K562 (cell line): ENCODE results near the gene CCAR1. TPM values are rescaled to one million over a fixed set of nuclear protein-coding genes. Genes with fewer than 3 reads are reported as not detected.
A peak's percentile ranks its signal among the peaks of the same experiment; 100 is the strongest.

Experiments used
- ATAC-seq: fragments of 200-7000 bp; cut with Tn5 transposase; 3 replicates; pipeline ENCODE4 v1.9.1; 2020; ENCODE audit warnings: moderate library complexity
- BruUV-seq: library from RNA; stranded (reverse); fragments of 400-500 nt; replicated peaks from 2 replicates; lab custom pipeline; 2021; lab: Mats Ljungman, UMichigan
- CTCF ChIA-PET: fragments of 300-600 bp; formaldehyde crosslinking; extraction: SDS; loops from one replicate; lab custom pipeline; 2021; ENCODE audit warnings: low intra/inter-chr PET ratio; lab: Yijun Ruan, JAX
- POLR2A ChIA-PET: fragments of 300-600, 350-650 bp; sonication (Branson Sonifier 250); formaldehyde crosslinking; extraction: SDS; loops from one replicate; lab custom pipeline; 2021; ENCODE audit warnings: antibody characterized with exemption, inconsistent platforms; lab: Yijun Ruan, JAX
- DNase-seq, 4 experiments: peaks; one replicate each; pipeline versions ENCODE4 v3.0.0 to v3.0.0-alpha.2; 2011 to 2018; ENCODE audit warnings: low spot score in 3 of 4, mixed read lengths in 3 of 4; ENCODE audit errors: extremely low read depth in 1 of 4
- FAIRE-seq: peaks from 2 replicates; lab custom pipeline; 2011; peaks lifted over from hg19 to GRCh38; lab: Jason Lieb, UNC
- H2AFZ ChIP-seq: 2 replicates; pipeline ENCODE4 v1.6.0; 2011; ENCODE audit warnings: low read depth, low read length, control low read depth, inconsistent platforms
- H3K27ac ChIP-seq: fragments of 200-600 bp; 3 replicates; pipeline ENCODE4 v1.8.0; 2011; ENCODE audit warnings: low read depth, mild to moderate bottlenecking, control low read depth, inconsistent platforms, low read length, moderate library complexity, mixed read lengths; ENCODE audit errors: extremely low read depth
- H3K27me3 ChIP-seq, 2 experiments: fragments of 300-600 bp in 1 of 2; 2 replicates in 1 of 2; 3 replicates in 1 of 2; pipeline versions ENCODE4 v1.6.0 to v1.8.0; 2011; ENCODE audit warnings: inconsistent platforms in 2 of 2, low read length in 2 of 2, mild to moderate bottlenecking in 1 of 2, mixed read lengths in 1 of 2, moderate library complexity in 1 of 2; ENCODE audit not compliant: control insufficient read depth in 2 of 2, insufficient read depth in 2 of 2
- H3K36me3 ChIP-seq: fragments of 300-600 bp; 3 replicates; pipeline ENCODE4 v1.8.0; 2011; ENCODE audit warnings: mild to moderate bottlenecking, low read length, inconsistent platforms; ENCODE audit not compliant: control insufficient read depth, insufficient read depth
- H3K4me1 ChIP-seq, 2 experiments: fragments of 200-600 bp in 1 of 2; replicated peaks in 1 of 2; 2 replicates in 1 of 2; 3 replicates in 1 of 2; pipeline versions ENCODE4 v1.5.1 to v1.8.0; 2011; ENCODE audit warnings: inconsistent platforms in 2 of 2, low read length in 2 of 2, mild to moderate bottlenecking in 1 of 2, mixed read lengths in 1 of 2, moderate library complexity in 1 of 2; ENCODE audit not compliant: control insufficient read depth in 2 of 2, insufficient read depth in 2 of 2
- H3K4me2 ChIP-seq: 2 replicates; pipeline ENCODE4 v1.6.1; 2011; ENCODE audit warnings: low read length, control low read depth, inconsistent platforms, mixed read lengths; ENCODE audit not compliant: insufficient read depth
- H3K4me3 ChIP-seq: fragments of 200-600 bp; sonication (generic), shearing (Covaris generic); 2 replicates; pipeline ENCODE4 v1.5.1; 2016; ENCODE audit warnings: control low read depth, inconsistent platforms
- H3K79me2 ChIP-seq: fragments of 200-600 bp; 3 replicates; pipeline ENCODE4 v1.8.0; 2011; ENCODE audit warnings: low read length, inconsistent platforms; ENCODE audit not compliant: control insufficient read depth, insufficient read depth
- H3K9ac ChIP-seq, 2 experiments: 2 replicates each; pipeline versions ENCODE4 v1.6.0 to v1.6.1; 2011; ENCODE audit warnings: low read depth in 2 of 2, low read length in 2 of 2, control low read depth in 1 of 2, inconsistent platforms in 1 of 2, mild to moderate bottlenecking in 1 of 2, mixed read lengths in 1 of 2; ENCODE audit not compliant: insufficient read depth in 1 of 2
- H3K9me1 ChIP-seq: one replicate; pipeline ENCODE4 v1.6.0; 2011; ENCODE audit warnings: inconsistent platforms, mild to moderate bottlenecking, low read length, moderate library complexity; ENCODE audit not compliant: control insufficient read depth, insufficient read depth
- H3K9me3 ChIP-seq: replicated peaks from 2 replicates; pipeline ENCODE4 v1.5.1; 2011; ENCODE audit warnings: low read depth, low read length, inconsistent platforms; ENCODE audit not compliant: control insufficient read depth, insufficient read depth
- H4K20me1 ChIP-seq: replicated peaks from 2 replicates; pipeline ENCODE4 v1.6.1; 2011; ENCODE audit warnings: low read length, inconsistent platforms, mixed read lengths; ENCODE audit not compliant: control insufficient read depth, insufficient read depth
- BRD9 ChIP-seq: fragments of 450-650 bp; IDR thresholded peaks from 2 replicates; pipeline ENCODE4 v1.6.1; 2018; ENCODE audit warnings: low read depth; ENCODE audit not compliant: partially characterized antibody
- YY1 ChIP-seq, 3 experiments: IDR thresholded peaks; 2 replicates each; pipeline ENCODE4 v1.6.1; 2011; ENCODE audit warnings: low read length in 2 of 3, mild to moderate bottlenecking in 2 of 3, moderate library complexity in 2 of 3, borderline replicate concordance in 1 of 3, control low read depth in 1 of 3, low read depth in 1 of 3; ENCODE audit not compliant: insufficient read depth in 3 of 3, insufficient replicate concordance in 2 of 3, control insufficient read depth in 1 of 3, insufficient read length in 1 of 3; ENCODE audit errors: extremely low read depth in 1 of 3
- WGBS: fragments of 100-300 bp; shearing (Covaris generic); methylation state at CpG from one replicate; pipeline ENCODE4 v1.1.6; 2016; ENCODE audit warnings: low coverage, mixed read lengths; ENCODE audit not compliant: insufficient coverage; ENCODE audit errors: missing lambda C conversion rate; 5-methylcytosine and 5-hydroxymethylcytosine counted together
- in situ Hi-C: fragments of 300-500 bp; cut with MboI; formaldehyde crosslinking; loops from 4 replicates; pipeline ENCODE4 v1.15.0; 2018; ENCODE audit warnings: inconsistent platforms, mixed read lengths
- intact Hi-C: fragments of 100-400 bp; cut with micrococcal nuclease; formaldehyde crosslinking; loops from 2 replicates; pipeline ENCODE4 v1.14.2; 2022
- polyA plus RNA-seq, 8 experiments: library from polyadenylated mRNA; depleted of rRNA in 4 of 8; stranded (reverse) in 5 of 8; unstranded in 3 of 8; fragments of >200 nt; fragmentation: Nextera tagmentation in 2 of 8; fragmentation: Illumina TruSeq in 1 of 8; extraction: Ambion mirVana in 2 of 8; extraction: Trizol in 1 of 8; gene quantifications; 2 replicates each; pipeline versions ENCODE4 v1.2.1 to v1.2.3, GENCODE V29; 2011 to 2014; ENCODE audit warnings: inconsistent platforms in 1 of 8, missing spikeins in 1 of 8
- total RNA-seq, 7 experiments: library from RNA; depleted of rRNA in 6 of 7; stranded (reverse); fragments of >200 nt in 6 of 7; fragmentation: Illumina TruSeq in 2 of 7; extraction: Trizol in 2 of 7; gene quantifications; 2 replicates each; pipeline versions ENCODE4 v1.2.1 to v1.2.3, GENCODE V29; 2011 to 2021; ENCODE audit warnings: low replicate concordance in 1 of 7
- TF ChIP-seq, protein P1 (sequence below): fragments of 250-450 bp; sonication (Bioruptor Pico); IDR thresholded peaks from 2 replicates; pipeline ENCODE4 v1.4.0; 2020

The CCAR1 gene
- total and polyA plus RNA-seq, 9 of the 15 experiments (the other 6 are each of a cell fraction or from before 2014, with no cell fraction given) = 44.8 to 173 (median 111) TPM

DNA sequence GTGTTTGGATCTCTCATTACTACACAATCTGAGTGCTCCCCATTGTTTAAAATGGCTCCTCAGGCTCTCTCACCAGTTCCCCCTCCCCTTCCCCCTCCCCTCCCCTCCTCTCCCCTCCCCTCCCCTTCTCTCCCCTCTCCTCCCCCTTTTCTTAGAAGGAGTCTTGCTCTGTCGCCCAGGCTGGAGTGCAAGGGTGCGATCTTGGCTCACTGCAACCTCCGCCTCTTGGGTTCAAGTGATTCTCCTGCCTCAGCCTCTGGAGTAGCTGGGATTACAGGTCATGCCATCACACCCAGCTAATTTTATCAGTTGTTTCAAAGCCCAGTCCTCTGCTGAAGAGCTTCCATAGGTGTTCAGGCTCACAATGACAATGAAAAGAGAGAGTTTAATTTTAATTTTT, 3.6 kb upstream of the CCAR1 start:
- H3K36me3 ChIP-seq = peaks cover 3% of the 10 kb centered on the region; the same call in 1 of the 3 replicates
- DNase-seq (peak in 1 of 4 experiments; percentile 14), ATAC-seq (no peak), FAIRE-seq (no peak)
- peak overlapping the region; percentile 82 for H2AFZ ChIP-seq
- H3K4me3 ChIP-seq = no peak overlapping the region
- H4K20me1 ChIP-seq = no peaks in the 10 kb centered on the region
- H3K4me1 ChIP-seq = peaks cover 0 to 16% of the 10 kb centered on the region in 2 experiments; a peak in 3 of 5 replicates
- H3K9me1 ChIP-seq = no peaks in the 10 kb centered on the region
- H3K4me2 ChIP-seq = no peak overlapping the region
- H3K79me2 ChIP-seq = peaks cover 15% of the 10 kb centered on the region
- no peak overlapping the region for H3K9ac ChIP-seq
- no peak overlapping the region for H3K27ac ChIP-seq
- no TSS peak for BruUV-seq
- ChIA-PET POLR2A (interaction anchor here (1.8 kb wide), 1 partner anchor 21 kb away, joined by 4 read pairs; no protein-coding TSS in a partner anchor), CTCF (interaction anchor here (0.5 kb wide), 1 partner anchor 959 kb away, joined by 3 read pairs; no protein-coding TSS in a partner anchor)
- no peaks in the 10 kb centered on the region for H3K27me3 ChIP-seq
- TF ChIP-seq YY1 (IDR thresholded peaks at IDR 0.05; ENCODE audit: borderline replicate concordance in 1 of 3, control insufficient read depth in 1 of 3, extremely low read depth in 1 of 3, insufficient read depth in 3 of 3, insufficient read length in 1 of 3, insufficient replicate concordance in 2 of 3, low read depth in 1 of 3, low read length in 2 of 3) = peak in 1 of 3 experiments; percentile 36
- TF ChIP-seq BRD9 = no peak
- TF ChIP-seq, protein P1, sequence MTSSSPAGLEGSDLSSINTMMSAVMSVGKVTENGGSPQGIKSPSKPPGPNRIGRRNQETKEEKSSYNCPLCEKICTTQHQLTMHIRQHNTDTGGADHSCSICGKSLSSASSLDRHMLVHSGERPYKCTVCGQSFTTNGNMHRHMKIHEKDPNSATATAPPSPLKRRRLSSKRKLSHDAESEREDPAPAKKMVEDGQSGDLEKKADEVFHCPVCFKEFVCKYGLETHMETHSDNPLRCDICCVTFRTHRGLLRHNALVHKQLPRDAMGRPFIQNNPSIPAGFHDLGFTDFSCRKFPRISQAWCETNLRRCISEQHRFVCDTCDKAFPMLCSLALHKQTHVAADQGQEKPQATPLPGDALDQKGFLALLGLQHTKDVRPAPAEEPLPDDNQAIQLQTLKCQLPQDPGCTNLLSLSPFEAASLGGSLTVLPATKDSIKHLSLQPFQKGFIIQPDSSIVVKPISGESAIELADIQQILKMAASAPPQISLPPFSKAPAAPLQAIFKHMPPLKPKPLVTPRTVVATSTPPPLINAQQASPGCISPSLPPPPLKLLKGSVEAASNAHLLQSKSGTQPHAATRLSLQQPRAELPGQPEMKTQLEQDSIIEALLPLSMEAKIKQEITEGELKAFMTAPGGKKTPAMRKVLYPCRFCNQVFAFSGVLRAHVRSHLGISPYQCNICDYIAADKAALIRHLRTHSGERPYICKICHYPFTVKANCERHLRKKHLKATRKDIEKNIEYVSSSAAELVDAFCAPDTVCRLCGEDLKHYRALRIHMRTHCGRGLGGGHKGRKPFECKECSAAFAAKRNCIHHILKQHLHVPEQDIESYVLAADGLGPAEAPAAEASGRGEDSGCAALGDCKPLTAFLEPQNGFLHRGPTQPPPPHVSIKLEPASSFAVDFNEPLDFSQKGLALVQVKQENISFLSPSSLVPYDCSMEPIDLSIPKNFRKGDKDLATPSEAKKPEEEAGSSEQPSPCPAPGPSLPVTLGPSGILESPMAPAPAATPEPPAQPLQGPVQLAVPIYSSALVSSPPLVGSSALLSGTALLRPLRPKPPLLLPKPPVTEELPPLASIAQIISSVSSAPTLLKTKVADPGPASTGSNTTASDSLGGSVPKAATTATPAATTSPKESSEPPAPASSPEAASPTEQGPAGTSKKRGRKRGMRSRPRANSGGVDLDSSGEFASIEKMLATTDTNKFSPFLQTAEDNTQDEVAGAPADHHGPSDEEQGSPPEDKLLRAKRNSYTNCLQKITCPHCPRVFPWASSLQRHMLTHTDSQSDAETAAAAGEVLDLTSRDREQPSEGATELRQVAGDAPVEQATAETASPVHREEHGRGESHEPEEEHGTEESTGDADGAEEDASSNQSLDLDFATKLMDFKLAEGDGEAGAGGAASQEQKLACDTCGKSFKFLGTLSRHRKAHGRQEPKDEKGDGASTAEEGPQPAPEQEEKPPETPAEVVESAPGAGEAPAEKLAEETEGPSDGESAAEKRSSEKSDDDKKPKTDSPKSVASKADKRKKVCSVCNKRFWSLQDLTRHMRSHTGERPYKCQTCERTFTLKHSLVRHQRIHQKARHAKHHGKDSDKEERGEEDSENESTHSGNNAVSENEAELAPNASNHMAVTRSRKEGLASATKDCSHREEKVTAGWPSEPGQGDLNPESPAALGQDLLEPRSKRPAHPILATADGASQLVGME (CRISPR knock-in tag) = no peak
- WGBS = 47% methylated on average over 3 of the region's 3 CpGs
- intact Hi-C loops = no loop called here
- in situ Hi-C loops = no loop called here
- H3K9me3 ChIP-seq = peaks cover 6% of the 10 kb centered on the region; the same call in 1 of the 2 replicates
